ENCODE data around the gene C10orf120. TPM values are rescaled to one million over a fixed set of nuclear protein-coding genes. Genes with fewer than 3 reads are reported as not detected.

The C10orf120 gene
- total RNA-seq, 1 donor from 2014 or later: not detected

- Histone ChIP-seq H3K27ac (replicated peaks) (no peak overlapping the region), H3K27me3 (ENCODE audit: low read depth) (peaks cover 35% of the 10 kb centered on the region), H3K36me3 (no peaks in the 10 kb centered on the region), H3K9me3 (replicated peaks) (no peaks in the 10 kb centered on the region), H3K4me3 (no peak overlapping the region), H3K4me1 (no peaks in the 10 kb centered on the region)
- TF ChIP-seq CTCF (IDR thresholded peaks at IDR 0.05; ENCODE audit: borderline replicate concordance): no peak
- no peak for DNase-seq
- intact Hi-C loops (cut with micrococcal nuclease): no loop called here
Measured at GRCh38 chr10:122669842-122670241, 29.8 kb downstream of the C10orf120 start.

GRCh38 chr10:122669045-122669444, 30.6 kb downstream of the C10orf120 start:
- peaks cover 37% of the 10 kb centered on the region for H3K27me3 ChIP-seq (ENCODE audit: low read depth)
- no peak overlapping the region for H3K27ac ChIP-seq (replicated peaks)
- H3K4me3 ChIP-seq: no peak overlapping the region
- H3K4me1 ChIP-seq: no peaks in the 10 kb centered on the region
- no peaks in the 10 kb centered on the region for H3K36me3 ChIP-seq
- TF ChIP-seq CTCF (IDR thresholded peaks at IDR 0.05; ENCODE audit: borderline replicate concordance): no peak
- no peaks in the 10 kb centered on the region for H3K9me3 ChIP-seq (replicated peaks)
- DNase-seq: no peak
- intact Hi-C loops (cut with micrococcal nuclease): no loop called here

GRCh38 chr10:122665946-122666345, 33.7 kb downstream of the C10orf120 start:
- Histone ChIP-seq H3K27me3 (ENCODE audit: low read depth) (peaks cover 35% of the 10 kb centered on the region), H3K4me3 (no peak overlapping the region), H3K9me3 (replicated peaks) (no peaks in the 10 kb centered on the region), H3K36me3 (no peaks in the 10 kb centered on the region), H3K4me1 (no peaks in the 10 kb centered on the region), H3K27ac (replicated peaks) (no peak overlapping the region)
- intact Hi-C loops (cut with micrococcal nuclease): no loop called here
- no peak for DNase-seq
- TF ChIP-seq CTCF (IDR thresholded peaks at IDR 0.05; ENCODE audit: borderline replicate concordance): no peak

- H3K27ac ChIP-seq (replicated peaks): no peak overlapping the region
- no peaks in the 10 kb centered on the region for H3K4me1 ChIP-seq
- no peak for TF ChIP-seq CTCF (IDR thresholded peaks at IDR 0.05; ENCODE audit: borderline replicate concordance)
- H3K36me3 ChIP-seq: no peaks in the 10 kb centered on the region
- peaks cover 35% of the 10 kb centered on the region for H3K27me3 ChIP-seq (ENCODE audit: low read depth)
- intact Hi-C loops (cut with micrococcal nuclease): no loop called here
- H3K4me3 ChIP-seq: no peak overlapping the region
- DNase-seq: no peak
- H3K9me3 ChIP-seq (replicated peaks): no peaks in the 10 kb centered on the region
Measured at GRCh38 chr10:122665329-122665860, 34.3 kb downstream of the C10orf120 start.

GRCh38 chr10:122664501-122664900, 35.1 kb downstream of the C10orf120 start:
- peaks cover 35% of the 10 kb centered on the region for H3K27me3 ChIP-seq (ENCODE audit: low read depth)
- DNase-seq: no peak
- no peaks in the 10 kb centered on the region for H3K36me3 ChIP-seq
- H3K9me3 ChIP-seq (replicated peaks): no peaks in the 10 kb centered on the region
- TF ChIP-seq CTCF (IDR thresholded peaks at IDR 0.05; ENCODE audit: borderline replicate concordance): no peak
- intact Hi-C loops (cut with micrococcal nuclease): no loop called here
- H3K27ac ChIP-seq (replicated peaks): no peak overlapping the region
- no peaks in the 10 kb centered on the region for H3K4me1 ChIP-seq
- H3K4me3 ChIP-seq: no peak overlapping the region
